Measurements from ENCODE around the gene CAPN8. TPM values are rescaled to one million over a fixed set of nuclear protein-coding genes. Genes with fewer than 3 reads are reported as not detected.

CAPN8 gene
- total and polyA plus RNA-seq, 2 donors from 2014 or later, result 0.84 to 56.1 TPM

DNA sequence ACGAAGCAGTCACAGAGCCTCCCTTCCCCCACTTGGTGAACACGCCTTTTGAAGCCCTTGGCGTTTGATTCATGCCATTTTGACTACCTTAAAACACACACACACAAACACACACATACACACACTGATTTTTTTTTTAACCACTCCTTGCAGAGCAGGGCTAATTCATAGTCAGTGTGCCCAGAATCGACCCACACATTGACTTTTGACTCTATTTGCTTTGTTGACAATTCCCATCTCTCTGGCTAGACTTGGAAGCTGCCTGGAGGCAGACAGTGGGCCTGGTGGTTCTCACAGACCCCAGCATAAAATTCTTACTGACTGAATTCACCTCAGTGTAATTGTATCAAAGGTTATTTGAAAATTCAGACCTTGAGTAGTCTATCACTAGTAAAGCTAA, 30.3 kb downstream of the CAPN8 start:
- intact Hi-C loops (cut with DNase I), result no loop called here
- H3K9ac ChIP-seq (ENCODE audit: low read length in 3 of 3), result no peak overlapping the region
- H3K27me3 ChIP-seq (ENCODE audit: control insufficient read depth, insufficient read depth, low read length), result no peaks in the 10 kb centered on the region
- FAIRE-seq, result no peak
- H3K9me3 ChIP-seq (ENCODE audit: control insufficient read depth in 2 of 3, insufficient read depth in 1 of 3, low read length in 3 of 3), result peaks cover 0 to 2% (median 0%) of the 10 kb centered on the region in 3 donors
- H3K4me3 ChIP-seq (ENCODE audit: low read length in 3 of 3), result no peak overlapping the region
- DNase-seq, result no peak
- H3K36me3 ChIP-seq (ENCODE audit: control insufficient read depth in 2 of 3, insufficient read depth in 3 of 3, low read length in 3 of 3), result no peaks in the 10 kb centered on the region
- H3K27ac ChIP-seq (ENCODE audit: low read depth in 2 of 2, low read length in 2 of 2), result no peak overlapping the region
- H3K4me1 ChIP-seq (ENCODE audit: control insufficient read depth in 2 of 3, insufficient read depth in 2 of 3, low read depth in 1 of 3, low read length in 3 of 3), result no peaks in the 10 kb centered on the region
- TF ChIP-seq CTCF (IDR thresholded peaks at IDR 0.05; ENCODE audit: borderline replicate concordance, extremely low read depth, insufficient read depth), result no peak

DNA sequence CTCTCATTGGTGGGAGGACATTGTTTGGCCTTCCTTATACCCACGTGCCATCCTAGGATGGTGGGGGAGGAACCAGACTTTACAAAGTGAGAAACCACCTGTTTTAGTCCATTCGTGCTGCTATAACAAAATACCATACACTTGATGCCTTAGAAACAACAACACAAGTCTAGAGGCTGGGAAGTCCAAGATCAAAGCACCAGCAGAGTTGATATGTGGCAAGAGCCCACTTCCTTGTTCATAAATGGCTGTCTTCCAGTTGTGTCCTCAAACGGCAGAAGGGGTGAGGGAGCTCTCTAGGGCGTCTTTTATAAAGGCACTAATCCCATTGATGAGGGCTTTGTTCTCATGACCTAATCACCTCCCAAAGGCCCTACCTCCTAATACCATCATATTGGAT, 31.1 kb downstream of the CAPN8 start:
- H3K9ac ChIP-seq (ENCODE audit: low read length in 3 of 3), result no peak overlapping the region
- DNase-seq, result no peak
- no peaks in the 10 kb centered on the region for H3K27me3 ChIP-seq (ENCODE audit: control insufficient read depth, insufficient read depth, low read length)
- no peaks in the 10 kb centered on the region for H3K36me3 ChIP-seq (ENCODE audit: control insufficient read depth in 2 of 3, insufficient read depth in 3 of 3, low read length in 3 of 3)
- intact Hi-C loops (cut with DNase I), result no loop called here
- no peak for TF ChIP-seq CTCF (IDR thresholded peaks at IDR 0.05; ENCODE audit: borderline replicate concordance, extremely low read depth, insufficient read depth)
- FAIRE-seq, result no peak
- peaks cover 0 to 2% (median 0%) of the 10 kb centered on the region in 3 donors for H3K9me3 ChIP-seq (ENCODE audit: control insufficient read depth in 2 of 3, insufficient read depth in 1 of 3, low read length in 3 of 3)
- H3K4me3 ChIP-seq (ENCODE audit: low read length in 3 of 3), result no peak overlapping the region
- H3K27ac ChIP-seq (ENCODE audit: low read depth in 2 of 2, low read length in 2 of 2), result no peak overlapping the region
- H3K4me1 ChIP-seq (ENCODE audit: control insufficient read depth in 2 of 3, insufficient read depth in 2 of 3, low read depth in 1 of 3, low read length in 3 of 3), result no peaks in the 10 kb centered on the region

DNA sequence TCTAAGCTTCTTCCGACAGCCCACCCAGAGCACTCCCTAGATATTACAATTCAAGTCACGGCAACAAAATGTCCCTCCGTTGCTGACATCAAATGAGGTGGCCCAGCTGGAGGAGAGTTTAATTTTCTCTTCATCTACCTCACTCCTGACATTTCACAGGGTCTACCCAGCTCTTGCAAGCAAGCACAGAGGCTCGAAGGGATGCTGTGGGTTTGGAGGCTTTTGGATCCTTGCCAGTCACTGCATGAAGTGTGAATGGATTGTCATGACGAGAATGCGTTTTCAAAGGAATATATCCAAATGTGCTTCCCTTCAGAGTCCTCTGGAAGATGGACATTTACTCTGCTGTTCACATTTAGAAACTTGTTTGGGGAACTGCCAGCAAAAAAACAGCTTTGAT, 33.5 kb downstream of the CAPN8 start:
- Histone ChIP-seq H3K4me3 (ENCODE audit: low read length in 3 of 3) (no peak overlapping the region), H3K9me3 (ENCODE audit: control insufficient read depth in 2 of 3, insufficient read depth in 1 of 3, low read length in 3 of 3) (peaks cover 0 to 2% (median 0%) of the 10 kb centered on the region in 3 donors), H3K27ac (ENCODE audit: low read depth in 2 of 2, low read length in 2 of 2) (no peak overlapping the region), H3K36me3 (ENCODE audit: control insufficient read depth in 2 of 3, insufficient read depth in 3 of 3, low read length in 3 of 3) (no peaks in the 10 kb centered on the region), H3K9ac (ENCODE audit: low read length in 3 of 3) (no peak overlapping the region), H3K27me3 (ENCODE audit: control insufficient read depth, insufficient read depth, low read length) (no peaks in the 10 kb centered on the region), H3K4me1 (ENCODE audit: control insufficient read depth in 2 of 3, insufficient read depth in 2 of 3, low read depth in 1 of 3, low read length in 3 of 3) (no peaks in the 10 kb centered on the region)
- no peak for TF ChIP-seq CTCF (IDR thresholded peaks at IDR 0.05; ENCODE audit: borderline replicate concordance, extremely low read depth, insufficient read depth)
- FAIRE-seq (no peak), DNase-seq (peak in 1 of 5 donors; percentile 24)
- intact Hi-C loops (cut with DNase I), result no loop called here

DNA sequence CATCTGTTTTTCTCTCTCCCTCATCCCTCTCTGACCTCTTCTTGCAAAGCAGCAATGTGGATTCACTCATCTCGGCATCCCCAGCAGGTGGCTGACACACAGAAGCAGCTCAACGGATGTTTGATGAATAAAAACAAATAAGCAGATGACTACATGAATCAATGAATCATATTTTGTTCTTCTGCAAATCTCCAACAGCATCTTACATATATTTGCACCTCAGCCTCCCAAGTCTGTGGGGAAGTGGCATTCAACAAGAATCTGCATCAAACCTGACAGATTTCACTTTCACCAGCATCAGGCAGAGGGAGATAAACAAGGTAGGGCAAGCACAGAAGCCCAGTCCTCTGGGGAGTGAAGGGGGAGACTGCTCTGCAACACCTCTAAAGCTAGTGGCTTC, 34.0 kb downstream of the CAPN8 start:
- DNase-seq (no peak), FAIRE-seq (no peak)
- H3K9me3 ChIP-seq (ENCODE audit: control insufficient read depth in 2 of 3, insufficient read depth in 1 of 3, low read length in 3 of 3), result peaks cover 0 to 2% (median 0%) of the 10 kb centered on the region in 3 donors
- H3K36me3 ChIP-seq (ENCODE audit: control insufficient read depth in 2 of 3, insufficient read depth in 3 of 3, low read length in 3 of 3), result no peaks in the 10 kb centered on the region
- H3K27me3 ChIP-seq (ENCODE audit: control insufficient read depth, insufficient read depth, low read length), result no peaks in the 10 kb centered on the region
- no peak for TF ChIP-seq CTCF (IDR thresholded peaks at IDR 0.05; ENCODE audit: borderline replicate concordance, extremely low read depth, insufficient read depth)
- H3K4me3 ChIP-seq (ENCODE audit: low read length in 3 of 3), result no peak overlapping the region
- H3K27ac ChIP-seq (ENCODE audit: low read depth in 2 of 2, low read length in 2 of 2), result no peak overlapping the region
- no peak overlapping the region for H3K9ac ChIP-seq (ENCODE audit: low read length in 3 of 3)
- intact Hi-C loops (cut with DNase I), result no loop called here
- H3K4me1 ChIP-seq (ENCODE audit: control insufficient read depth in 2 of 3, insufficient read depth in 2 of 3, low read depth in 1 of 3, low read length in 3 of 3), result no peaks in the 10 kb centered on the region
